SK-N-SH treated with all-trans-retinoic acid at 6 μM for 48 hours (cell line): Measurements from ENCODE around the gene FANCC.

Experiments used
- ATAC-seq: fragments of 200-7000 bp; cut with Tn5 transposase; 3 replicates; pipeline ENCODE4 v1.9.1; 2020; ENCODE audit warnings: mild to moderate bottlenecking, moderate library complexity
- ARNTL ChIP-seq: fragments of 450-650 bp; formaldehyde crosslinking; IDR thresholded peaks from 2 replicates; pipeline ENCODE4 v1.5.0; 2020; ENCODE audit warnings: low read depth, mild to moderate bottlenecking, moderate library complexity, borderline replicate concordance
- BACH2 ChIP-seq: fragments of 250-450 bp; sonication (Bioruptor Pico); IDR thresholded peaks from 2 replicates; pipeline ENCODE4 v1.9.0; 2021; ENCODE audit warnings: mild to moderate bottlenecking, borderline replicate concordance
- CSDC2 ChIP-seq: fragments of 250-450 bp; sonication (Bioruptor Pico); IDR thresholded peaks from 2 replicates; pipeline ENCODE4 v1.5.0; 2020; ENCODE audit warnings: mild to moderate bottlenecking, moderate library complexity
- ESRRG ChIP-seq: fragments of 250-450 bp; sonication (Bioruptor Pico); IDR thresholded peaks from 2 replicates; pipeline ENCODE4 v1.6.1; 2021; ENCODE audit warnings: mild to moderate bottlenecking
- GLIS3 ChIP-seq: fragments of 250-450 bp; sonication (Bioruptor Pico); IDR thresholded peaks from 2 replicates; pipeline ENCODE4 v1.5.0; 2020; ENCODE audit warnings: mild to moderate bottlenecking, moderate library complexity
- ISL1 ChIP-seq: fragments of 250-450 bp; sonication (Bioruptor Pico); IDR thresholded peaks from 2 replicates; pipeline ENCODE4 v2.1.2; 2022; ENCODE audit warnings: mild to moderate bottlenecking, moderate library complexity
- OSR1 ChIP-seq: fragments of 250-450 bp; sonication (Bioruptor Pico); IDR thresholded peaks from 2 replicates; pipeline ENCODE4 v1.8.0; 2022; ENCODE audit warnings: moderate library complexity, mild to moderate bottlenecking, inconsistent platforms
- POU6F1 ChIP-seq: fragments of 250-450 bp; sonication (Bioruptor Pico); IDR thresholded peaks from 2 replicates; pipeline ENCODE4 v1.8.0; 2021; ENCODE audit warnings: low read depth, mild to moderate bottlenecking, moderate library complexity, borderline replicate concordance
- PPARA ChIP-seq: fragments of 250-450 bp; sonication (Bioruptor Pico); IDR thresholded peaks from 2 replicates; pipeline ENCODE4 v1.5.0; 2020; ENCODE audit warnings: mild to moderate bottlenecking, borderline replicate concordance
- RARB ChIP-seq: fragments of 250-450 bp; sonication (Bioruptor Pico); IDR thresholded peaks from 2 replicates; pipeline ENCODE4 v1.8.0; 2021; ENCODE audit warnings: mild to moderate bottlenecking, moderate library complexity
- SNAI2 ChIP-seq: fragments of 250-450 bp; sonication (Bioruptor Pico); IDR thresholded peaks from 2 replicates; pipeline ENCODE4 v1.5.0; 2020; ENCODE audit warnings: mild to moderate bottlenecking, moderate library complexity
- TOX ChIP-seq: fragments of 250-450 bp; sonication (Bioruptor Pico); IDR thresholded peaks from 2 replicates; pipeline ENCODE4 v1.8.0; 2021; ENCODE audit warnings: mild to moderate bottlenecking, moderate library complexity, borderline replicate concordance
- ZC3H10 ChIP-seq: fragments of 250-450 bp; sonication (Bioruptor Pico); IDR thresholded peaks from 2 replicates; pipeline ENCODE4 v1.5.1; 2021; ENCODE audit warnings: mild to moderate bottlenecking, moderate library complexity
- ZFP3 ChIP-seq: fragments of 250-450 bp; sonication (Bioruptor Pico); IDR thresholded peaks from 2 replicates; pipeline ENCODE4 v1.5.0; 2020; ENCODE audit warnings: mild to moderate bottlenecking, moderate library complexity
- ZNF565 ChIP-seq: fragments of 450-650 bp; formaldehyde crosslinking; conservative IDR thresholded peaks from 2 replicates; pipeline ENCODE4 v1.5.0; 2020; ENCODE audit warnings: low read depth, mild to moderate bottlenecking, moderate library complexity
- ZNF70 ChIP-seq: fragments of 450-650 bp; formaldehyde crosslinking; IDR thresholded peaks from 2 replicates; pipeline ENCODE4 v1.5.0; 2020; ENCODE audit warnings: mild to moderate bottlenecking, moderate library complexity
- ZNF8 ChIP-seq: fragments of 450-650 bp; formaldehyde crosslinking; IDR thresholded peaks from 2 replicates; pipeline ENCODE4 v1.5.0; 2020; ENCODE audit warnings: mild to moderate bottlenecking, moderate library complexity
- TF ChIP-seq, protein P1 (sequence below): fragments of 250-450 bp; sonication (Bioruptor Pico); IDR thresholded peaks from 2 replicates; pipeline ENCODE4 v1.5.1; 2020; ENCODE audit warnings: low read depth, mild to moderate bottlenecking, moderate library complexity
- TF ChIP-seq, protein P2 (sequence below): fragments of 250-450 bp; sonication (Bioruptor Pico); IDR thresholded peaks from 2 replicates; pipeline ENCODE4 v1.5.1; 2021; ENCODE audit warnings: mild to moderate bottlenecking, moderate library complexity
- TF ChIP-seq, protein P3 (sequence below): fragments of 250-450 bp; sonication (Bioruptor Pico); IDR thresholded peaks from 2 replicates; pipeline ENCODE4 v1.5.0; 2020; ENCODE audit warnings: mild to moderate bottlenecking, moderate library complexity
- TF ChIP-seq, protein P4 (sequence below): fragments of 250-450 bp; sonication (Bioruptor Pico); IDR thresholded peaks from 2 replicates; pipeline ENCODE4 v1.8.0; 2020; ENCODE audit warnings: mild to moderate bottlenecking, moderate library complexity, borderline replicate concordance

The FANCC gene

DNA sequence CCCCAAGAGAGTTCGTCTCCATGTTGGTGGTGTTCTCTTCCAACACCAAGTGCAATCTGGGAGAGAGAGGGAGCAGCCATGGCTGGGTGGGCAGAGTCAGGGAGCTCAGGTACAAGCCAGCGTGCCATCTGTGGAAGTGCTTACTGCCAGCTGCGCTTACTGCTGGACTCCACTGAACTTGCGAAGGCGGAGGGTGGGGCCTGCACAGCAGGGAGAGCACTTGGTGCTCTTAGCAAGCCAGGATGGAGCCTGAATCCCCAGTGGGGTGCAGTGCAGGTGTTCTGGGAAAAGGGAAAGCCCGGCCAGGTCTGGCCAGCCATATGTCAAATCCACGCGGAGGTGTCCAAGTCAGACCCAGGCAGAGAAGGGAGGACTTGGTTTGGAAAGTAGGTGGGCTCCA is 142.0 kb downstream of the FANCC start:
- no peak for ATAC-seq
- TF ChIP-seq SNAI2 (CRISPR knock-in tag) (no peak), POU6F1 (CRISPR knock-in tag) (no peak), CSDC2 (CRISPR knock-in tag) (no peak), RARB (CRISPR knock-in tag) (no peak), ISL1 (CRISPR knock-in tag) (no peak), ZC3H10 (CRISPR knock-in tag) (no peak), ZFP3 (CRISPR knock-in tag) (no peak), ESRRG (CRISPR knock-in tag) (no peak), TOX (CRISPR knock-in tag) (no peak), BACH2 (CRISPR knock-in tag) (no peak), ARNTL (CRISPR knock-in tag) (no peak), GLIS3 (CRISPR knock-in tag) (no peak), ZNF565 (CRISPR knock-in tag) (no peak), OSR1 (CRISPR knock-in tag) (no peak), ZNF70 (CRISPR knock-in tag) (no peak)
- TF ChIP-seq, protein P1, sequence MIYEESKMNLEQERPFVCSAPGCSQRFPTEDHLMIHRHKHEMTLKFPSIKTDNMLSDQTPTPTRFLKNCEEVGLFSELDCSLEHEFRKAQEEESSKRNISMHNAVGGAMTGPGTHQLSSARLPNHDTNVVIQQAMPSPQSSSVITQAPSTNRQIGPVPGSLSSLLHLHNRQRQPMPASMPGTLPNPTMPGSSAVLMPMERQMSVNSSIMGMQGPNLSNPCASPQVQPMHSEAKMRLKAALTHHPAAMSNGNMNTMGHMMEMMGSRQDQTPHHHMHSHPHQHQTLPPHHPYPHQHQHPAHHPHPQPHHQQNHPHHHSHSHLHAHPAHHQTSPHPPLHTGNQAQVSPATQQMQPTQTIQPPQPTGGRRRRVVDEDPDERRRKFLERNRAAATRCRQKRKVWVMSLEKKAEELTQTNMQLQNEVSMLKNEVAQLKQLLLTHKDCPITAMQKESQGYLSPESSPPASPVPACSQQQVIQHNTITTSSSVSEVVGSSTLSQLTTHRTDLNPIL (CRISPR knock-in tag): no peak
- TF ChIP-seq, protein P2, sequence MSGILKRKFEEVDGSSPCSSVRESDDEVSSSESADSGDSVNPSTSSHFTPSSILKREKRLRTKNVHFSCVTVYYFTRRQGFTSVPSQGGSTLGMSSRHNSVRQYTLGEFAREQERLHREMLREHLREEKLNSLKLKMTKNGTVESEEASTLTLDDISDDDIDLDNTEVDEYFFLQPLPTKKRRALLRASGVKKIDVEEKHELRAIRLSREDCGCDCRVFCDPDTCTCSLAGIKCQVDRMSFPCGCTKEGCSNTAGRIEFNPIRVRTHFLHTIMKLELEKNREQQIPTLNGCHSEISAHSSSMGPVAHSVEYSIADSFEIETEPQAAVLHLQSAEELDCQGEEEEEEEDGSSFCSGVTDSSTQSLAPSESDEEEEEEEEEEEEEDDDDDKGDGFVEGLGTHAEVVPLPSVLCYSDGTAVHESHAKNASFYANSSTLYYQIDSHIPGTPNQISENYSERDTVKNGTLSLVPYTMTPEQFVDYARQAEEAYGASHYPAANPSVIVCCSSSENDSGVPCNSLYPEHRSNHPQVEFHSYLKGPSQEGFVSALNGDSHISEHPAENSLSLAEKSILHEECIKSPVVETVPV (CRISPR knock-in tag): no peak

- no peak for ATAC-seq
- TF ChIP-seq ZC3H10 (CRISPR knock-in tag) (no peak), CSDC2 (CRISPR knock-in tag) (no peak), ESRRG (CRISPR knock-in tag) (no peak), OSR1 (CRISPR knock-in tag) (no peak)
- TF ChIP-seq, protein P3, sequence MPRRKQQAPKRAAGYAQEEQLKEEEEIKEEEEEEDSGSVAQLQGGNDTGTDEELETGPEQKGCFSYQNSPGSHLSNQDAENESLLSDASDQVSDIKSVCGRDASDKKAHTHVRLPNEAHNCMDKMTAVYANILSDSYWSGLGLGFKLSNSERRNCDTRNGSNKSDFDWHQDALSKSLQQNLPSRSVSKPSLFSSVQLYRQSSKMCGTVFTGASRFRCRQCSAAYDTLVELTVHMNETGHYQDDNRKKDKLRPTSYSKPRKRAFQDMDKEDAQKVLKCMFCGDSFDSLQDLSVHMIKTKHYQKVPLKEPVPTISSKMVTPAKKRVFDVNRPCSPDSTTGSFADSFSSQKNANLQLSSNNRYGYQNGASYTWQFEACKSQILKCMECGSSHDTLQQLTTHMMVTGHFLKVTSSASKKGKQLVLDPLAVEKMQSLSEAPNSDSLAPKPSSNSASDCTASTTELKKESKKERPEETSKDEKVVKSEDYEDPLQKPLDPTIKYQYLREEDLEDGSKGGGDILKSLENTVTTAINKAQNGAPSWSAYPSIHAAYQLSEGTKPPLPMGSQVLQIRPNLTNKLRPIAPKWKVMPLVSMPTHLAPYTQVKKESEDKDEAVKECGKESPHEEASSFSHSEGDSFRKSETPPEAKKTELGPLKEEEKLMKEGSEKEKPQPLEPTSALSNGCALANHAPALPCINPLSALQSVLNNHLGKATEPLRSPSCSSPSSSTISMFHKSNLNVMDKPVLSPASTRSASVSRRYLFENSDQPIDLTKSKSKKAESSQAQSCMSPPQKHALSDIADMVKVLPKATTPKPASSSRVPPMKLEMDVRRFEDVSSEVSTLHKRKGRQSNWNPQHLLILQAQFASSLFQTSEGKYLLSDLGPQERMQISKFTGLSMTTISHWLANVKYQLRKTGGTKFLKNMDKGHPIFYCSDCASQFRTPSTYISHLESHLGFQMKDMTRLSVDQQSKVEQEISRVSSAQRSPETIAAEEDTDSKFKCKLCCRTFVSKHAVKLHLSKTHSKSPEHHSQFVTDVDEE (CRISPR knock-in tag): no peak
- TF ChIP-seq, protein P2 (CRISPR knock-in tag): no peak
- TF ChIP-seq, protein P1 (CRISPR knock-in tag): no peak
These were observed 143.5 kb downstream of the FANCC start for GRCh38 chr9:95174038-95174437.

- ATAC-seq: no peak
- TF ChIP-seq ZNF8 (CRISPR knock-in tag) (no peak), OSR1 (CRISPR knock-in tag) (no peak), PPARA (CRISPR knock-in tag) (no peak), ZNF70 (CRISPR knock-in tag) (no peak), ZC3H10 (CRISPR knock-in tag) (no peak), RARB (CRISPR knock-in tag) (no peak), CSDC2 (CRISPR knock-in tag) (no peak), ARNTL (CRISPR knock-in tag) (no peak), TOX (CRISPR knock-in tag) (no peak), ZFP3 (CRISPR knock-in tag) (no peak)
- TF ChIP-seq, protein P1 (CRISPR knock-in tag): no peak
- TF ChIP-seq, protein P4, sequence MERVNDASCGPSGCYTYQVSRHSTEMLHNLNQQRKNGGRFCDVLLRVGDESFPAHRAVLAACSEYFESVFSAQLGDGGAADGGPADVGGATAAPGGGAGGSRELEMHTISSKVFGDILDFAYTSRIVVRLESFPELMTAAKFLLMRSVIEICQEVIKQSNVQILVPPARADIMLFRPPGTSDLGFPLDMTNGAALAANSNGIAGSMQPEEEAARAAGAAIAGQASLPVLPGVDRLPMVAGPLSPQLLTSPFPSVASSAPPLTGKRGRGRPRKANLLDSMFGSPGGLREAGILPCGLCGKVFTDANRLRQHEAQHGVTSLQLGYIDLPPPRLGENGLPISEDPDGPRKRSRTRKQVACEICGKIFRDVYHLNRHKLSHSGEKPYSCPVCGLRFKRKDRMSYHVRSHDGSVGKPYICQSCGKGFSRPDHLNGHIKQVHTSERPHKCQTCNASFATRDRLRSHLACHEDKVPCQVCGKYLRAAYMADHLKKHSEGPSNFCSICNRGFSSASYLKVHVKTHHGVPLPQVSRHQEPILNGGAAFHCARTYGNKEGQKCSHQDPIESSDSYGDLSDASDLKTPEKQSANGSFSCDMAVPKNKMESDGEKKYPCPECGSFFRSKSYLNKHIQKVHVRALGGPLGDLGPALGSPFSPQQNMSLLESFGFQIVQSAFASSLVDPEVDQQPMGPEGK (CRISPR knock-in tag): no peak
These were observed 145.9 kb downstream of the FANCC start for GRCh38 chr9:95171596-95171995.
